Left forelimb (tissue), 1 donor: Measurements from ENCODE around the gene ITFG1.
"Not testable (repeated sequence)": the region's sequence is repeated elsewhere in the genome, so short reads cannot be mapped to it uniquely, and the experiment has no call there.

Experiments
- DNase-seq: peaks from one replicate; pipeline ENCODE4 v3.0.0-alpha.2; 2018; ENCODE audit warnings: low spot score

Gene ITFG1

GRCh38 chr16:47150067-47150466, 310.8 kb downstream of the ITFG1 start:
- DNase-seq: no peak

- DNase-seq: no peak
Observed at GRCh38 chr16:47144559-47144877, 316.3 kb downstream of the ITFG1 start.

- DNase-seq: peak; percentile 73
Observed at GRCh38 chr16:47143677-47144558, 316.9 kb downstream of the ITFG1 start, which contains the start of gene NETO2. Gene NETO2 (minus strand): TSS chr16:47143945. CDS start chr16:47143612, 333 bp downstream.

GRCh38 chr16:47142821-47143676, 317.8 kb downstream of the ITFG1 start:
- DNase-seq: peak; percentile 65

- no peak for DNase-seq
Observed at GRCh38 chr16:47142486-47142820, 318.4 kb downstream of the ITFG1 start.

GRCh38 chr16:47141773-47142485, 318.9 kb downstream of the ITFG1 start:
- DNase-seq: peak; percentile 84

GRCh38 chr16:47140686-47141085, 320.2 kb downstream of the ITFG1 start:
- DNase-seq: no peak

- no peak for DNase-seq
Observed at GRCh38 chr16:47139561-47140185, 321.2 kb downstream of the ITFG1 start.

GRCh38 chr16:47137925-47138324, 322.9 kb downstream of the ITFG1 start:
- not testable (repeated sequence) for DNase-seq

- DNase-seq: no peak
Observed at GRCh38 chr16:47136099-47136842, 324.6 kb downstream of the ITFG1 start.

GRCh38 chr16:47134550-47134949, 326.3 kb downstream of the ITFG1 start:
- no peak for DNase-seq

GRCh38 chr16:47132308-47132707, 328.6 kb downstream of the ITFG1 start:
- DNase-seq: no peak

GRCh38 chr16:47129755-47130435, 331.0 kb downstream of the ITFG1 start:
- DNase-seq: no peak

GRCh38 chr16:47127541-47127940, 333.3 kb downstream of the ITFG1 start:
- DNase-seq: no peak

GRCh38 chr16:47125757-47126156, 335.1 kb downstream of the ITFG1 start:
- DNase-seq: no peak

GRCh38 chr16:47113130-47113529, 347.7 kb downstream of the ITFG1 start:
- no peak for DNase-seq

- DNase-seq: no peak
Observed at GRCh38 chr16:47110939-47111338, 349.9 kb downstream of the ITFG1 start.

- DNase-seq: no peak
Observed at GRCh38 chr16:47109361-47109760, 351.5 kb downstream of the ITFG1 start.
